Psoas muscle (tissue), 8 donors: ENCODE data around the gene CP. TPM values are rescaled to one million over a fixed set of nuclear protein-coding genes. Genes with fewer than 3 reads are reported as not detected.
A peak's percentile ranks its signal among the peaks of the same experiment; 100 is the strongest.

Source experiments
- ATAC-seq, 4 donors: fragments of 200-7000 bp; cut with Tn5 transposase; one replicate each; pipeline ENCODE4 v1.9.1; 2020; ENCODE audit warnings: moderate library complexity in 3 of 4, mild to moderate bottlenecking in 2 of 4
- DNase-seq, 2 donors: peaks; one replicate each; pipeline ENCODE4 v3.0.0-alpha.2; 2020
- H3K27ac ChIP-seq: fragments of 200-600 bp; one replicate; pipeline ENCODE4 v1.8.0; 2022
- H3K27me3 ChIP-seq, 3 donors: fragments of 200-600 bp in 1 of 3; one replicate each; pipeline versions ENCODE4 v1.6.1 to v1.8.0; 2013 to 2022; ENCODE audit warnings: low read length in 2 of 3, mild to moderate bottlenecking in 2 of 3, moderate library complexity in 1 of 3; ENCODE audit not compliant: insufficient read depth in 3 of 3
- H3K36me3 ChIP-seq, 2 donors: fragments of 200-600 bp in 1 of 2; one replicate each; pipeline versions ENCODE4 v1.6.1 to v1.8.0; 2013 to 2022; ENCODE audit warnings: low read depth in 1 of 2, mild to moderate bottlenecking in 1 of 2, moderate library complexity in 1 of 2; ENCODE audit not compliant: insufficient read depth in 1 of 2
- H3K4me1 ChIP-seq: fragments of 200-600 bp; one replicate; pipeline ENCODE4 v1.8.0; 2022
- H3K4me3 ChIP-seq: fragments of 200-600 bp; one replicate; pipeline ENCODE4 v1.8.0; 2022; ENCODE audit warnings: mild to moderate bottlenecking
- H3K9me3 ChIP-seq: fragments of 200-600 bp; one replicate; pipeline ENCODE4 v1.8.0; 2022
- WGBS, 3 donors: extraction: QIAGEN DNeasy Blood & Tissue Kit; methylation state at CpG; one replicate each; pipeline versions ENCODE4 v1.1.6 to v1.1.7; 2013; 5-methylcytosine and 5-hydroxymethylcytosine counted together
- intact Hi-C, 2 donors: fragments of 100-400 bp; cut with DNase I; formaldehyde crosslinking; loops; one replicate each; pipeline versions ENCODE4 v1.11.0 to v1.14.2; 2022
- polyA plus RNA-seq, 3 donors: library from polyadenylated mRNA; stranded (reverse); fragments of 200-250 nt; gene quantifications; one replicate each; pipeline ENCODE4 v1.2.3, GENCODE V29; 2013
- total RNA-seq, 4 donors: library from RNA; stranded (reverse); fragmentation: NEBNext Ultra II Directional in 2 of 4; extraction: Animal tissue kit (Norgen Biotek cat#: 25700) in 2 of 4; gene quantifications; one replicate each; pipeline versions ENCODE4 v1.2.1 to v1.2.4, GENCODE V29; 2021 to 2023
- TF ChIP-seq, protein P1 (sequence below): fragments of 200-600 bp; IDR thresholded peaks from one replicate; pipeline ENCODE4 v1.8.0; 2022; ENCODE audit warnings: antibody characterized with exemption
- donor health status: healthy with polysubstance abuse.
- donor health status: DM: no; HTN: no; CAD: no; lungs with moderate emphysema.
- donor health status: Bipolar disorder and iron deficiency.
- donor health status: healthy.
- donor health status: DM: yes; HTN: yes; CAD: no.
- donor health status: DM: no; HTN: no; CAD: no.
- donor health status: DM: no; HTN: no; CAD: no.
- donor health status: DM: yes; HTN: yes; CAD: no.

Gene CP
- total and polyA plus RNA-seq, 7 donors, result 0.23 to 3.5 (median 2.2) TPM

DNA sequence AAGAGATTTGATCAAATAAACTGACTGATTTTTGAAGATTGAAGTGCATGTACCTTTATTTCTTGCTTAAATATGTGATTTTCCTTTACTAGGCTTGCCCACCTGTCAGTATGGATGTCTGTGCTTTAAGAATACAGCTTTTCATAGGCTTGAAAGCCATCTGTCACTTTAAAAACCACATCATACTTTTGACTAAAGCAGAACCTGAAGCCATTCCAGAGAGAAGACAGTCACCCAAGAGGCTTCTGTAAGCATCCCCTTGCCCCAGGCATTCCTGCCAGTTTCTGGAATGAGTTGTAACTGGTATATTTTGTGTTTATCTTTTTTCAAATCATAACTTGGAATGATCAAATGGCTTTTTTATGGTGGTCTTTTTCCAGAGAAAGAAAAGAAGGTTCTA lies 68.2 kb downstream of the CP start:
- TF ChIP-seq, protein P1, sequence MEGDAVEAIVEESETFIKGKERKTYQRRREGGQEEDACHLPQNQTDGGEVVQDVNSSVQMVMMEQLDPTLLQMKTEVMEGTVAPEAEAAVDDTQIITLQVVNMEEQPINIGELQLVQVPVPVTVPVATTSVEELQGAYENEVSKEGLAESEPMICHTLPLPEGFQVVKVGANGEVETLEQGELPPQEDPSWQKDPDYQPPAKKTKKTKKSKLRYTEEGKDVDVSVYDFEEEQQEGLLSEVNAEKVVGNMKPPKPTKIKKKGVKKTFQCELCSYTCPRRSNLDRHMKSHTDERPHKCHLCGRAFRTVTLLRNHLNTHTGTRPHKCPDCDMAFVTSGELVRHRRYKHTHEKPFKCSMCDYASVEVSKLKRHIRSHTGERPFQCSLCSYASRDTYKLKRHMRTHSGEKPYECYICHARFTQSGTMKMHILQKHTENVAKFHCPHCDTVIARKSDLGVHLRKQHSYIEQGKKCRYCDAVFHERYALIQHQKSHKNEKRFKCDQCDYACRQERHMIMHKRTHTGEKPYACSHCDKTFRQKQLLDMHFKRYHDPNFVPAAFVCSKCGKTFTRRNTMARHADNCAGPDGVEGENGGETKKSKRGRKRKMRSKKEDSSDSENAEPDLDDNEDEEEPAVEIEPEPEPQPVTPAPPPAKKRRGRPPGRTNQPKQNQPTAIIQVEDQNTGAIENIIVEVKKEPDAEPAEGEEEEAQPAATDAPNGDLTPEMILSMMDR, result no peak
- ATAC-seq (no peak), DNase-seq (no peak)
- intact Hi-C loops, result no loop called here
- Histone ChIP-seq H3K27ac (no peak overlapping the region), H3K36me3 (peaks cover 0 to 60% of the 10 kb centered on the region in 2 donors), H3K4me3 (no peak overlapping the region), H3K9me3 (no peaks in the 10 kb centered on the region), H3K4me1 (no peaks in the 10 kb centered on the region), H3K27me3 (no peaks in the 10 kb centered on the region)

DNA sequence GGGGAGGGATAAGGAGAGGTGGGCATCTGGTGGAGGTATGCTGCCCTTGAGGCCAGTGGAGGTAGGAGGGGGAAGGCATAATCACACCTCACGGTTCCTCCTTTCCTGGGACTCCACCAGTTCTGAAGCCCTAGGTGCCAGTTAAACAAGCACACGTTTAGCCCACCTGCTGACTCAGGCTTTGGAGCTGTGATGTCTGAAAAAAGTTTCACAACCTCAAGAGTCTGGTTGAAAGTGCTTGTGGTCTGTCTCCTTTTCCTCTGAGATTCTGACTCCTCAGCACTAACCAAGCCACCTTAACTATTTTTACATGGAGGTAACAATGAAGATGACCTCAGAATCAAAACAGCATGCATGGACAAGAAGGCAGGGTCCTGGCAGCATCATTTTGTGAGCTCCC lies 69.2 kb downstream of the CP start:
- no peaks in the 10 kb centered on the region for H3K4me1 ChIP-seq
- peaks cover 0 to 57% of the 10 kb centered on the region in 2 donors for H3K36me3 ChIP-seq
- WGBS, 3 donors, result 52 to 79% (median 70%) methylated on average over 2 of the region's 2 CpGs
- peak in 3 of 4 donors; percentile 27 to 73 (median 69) for ATAC-seq
- peak overlapping the region; percentile 59 for H3K27ac ChIP-seq
- TF ChIP-seq, protein P1, result no peak
- no peaks in the 10 kb centered on the region for H3K27me3 ChIP-seq
- intact Hi-C loops, result no loop called here
- no peaks in the 10 kb centered on the region for H3K9me3 ChIP-seq
- H3K4me3 ChIP-seq, result no peak overlapping the region
- no peak for DNase-seq

DNA sequence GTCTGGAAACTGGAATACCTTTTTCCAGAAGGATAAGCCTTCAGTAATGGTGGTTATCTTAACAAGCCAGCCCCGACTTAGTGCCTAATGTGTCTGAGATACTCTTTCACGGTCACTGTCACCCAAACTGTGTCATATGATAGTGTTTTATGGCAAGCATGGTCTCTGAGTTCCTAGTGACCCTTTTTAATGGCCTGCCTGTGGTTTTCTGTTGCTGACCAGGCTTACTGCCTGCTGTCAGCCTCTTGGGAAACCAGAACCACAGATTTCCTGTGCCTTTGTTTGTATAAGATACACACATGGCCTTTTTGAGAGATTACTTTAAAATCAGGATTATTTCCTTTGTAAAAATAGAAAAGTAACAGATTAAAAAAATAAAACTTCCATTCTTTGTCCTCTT lies 69.8 kb downstream of the CP start:
- ATAC-seq (peak; percentile 53 to 93 (median 81)), DNase-seq (no peak)
- TF ChIP-seq, protein P1, result no peak
- H3K36me3 ChIP-seq, result peaks cover 0 to 52% of the 10 kb centered on the region in 2 donors
- H3K27me3 ChIP-seq, result no peaks in the 10 kb centered on the region
- peak overlapping the region; percentile 59 for H3K27ac ChIP-seq
- H3K9me3 ChIP-seq, result no peaks in the 10 kb centered on the region
- no peak overlapping the region for H3K4me3 ChIP-seq
- WGBS, 3 donors, result 17 to 39% (median 31%) methylated on average over 2 of the region's 2 CpGs
- intact Hi-C loops, result no loop called here
- H3K4me1 ChIP-seq, result no peaks in the 10 kb centered on the region

DNA sequence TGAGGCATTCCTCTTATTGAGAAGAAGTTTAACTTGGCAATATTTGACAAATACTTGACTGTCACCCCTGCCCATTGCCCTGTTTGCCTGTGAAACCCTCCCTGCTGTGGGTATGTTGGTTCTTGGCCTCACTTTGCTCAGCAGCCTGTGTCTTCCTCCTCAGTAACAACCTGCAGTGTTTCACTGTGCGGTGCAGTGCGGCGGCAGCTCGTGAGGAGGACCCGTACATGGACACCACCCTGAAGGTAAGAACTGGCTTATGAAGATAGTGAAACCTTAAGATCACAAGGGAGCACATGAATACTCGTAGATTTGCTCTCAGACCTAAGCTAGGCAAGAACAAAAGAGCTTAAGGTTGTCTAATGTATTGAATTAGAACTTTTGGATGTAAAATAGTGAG lies 71.2 kb downstream of the CP start:
- H3K27me3 ChIP-seq, result no peaks in the 10 kb centered on the region
- 96 to 97% (median 97%) methylated on average over 6 of the region's 6 CpGs for WGBS, 3 donors
- H3K4me3 ChIP-seq, result no peak overlapping the region
- no peaks in the 10 kb centered on the region for H3K9me3 ChIP-seq
- ATAC-seq, result no peak
- H3K36me3 ChIP-seq, result peaks cover 0 to 41% of the 10 kb centered on the region in 2 donors
- intact Hi-C loops, result no loop called here
- H3K27ac ChIP-seq, result no peak overlapping the region
- TF ChIP-seq, protein P1, result no peak
- DNase-seq, result no peak
- H3K4me1 ChIP-seq, result no peaks in the 10 kb centered on the region

DNA sequence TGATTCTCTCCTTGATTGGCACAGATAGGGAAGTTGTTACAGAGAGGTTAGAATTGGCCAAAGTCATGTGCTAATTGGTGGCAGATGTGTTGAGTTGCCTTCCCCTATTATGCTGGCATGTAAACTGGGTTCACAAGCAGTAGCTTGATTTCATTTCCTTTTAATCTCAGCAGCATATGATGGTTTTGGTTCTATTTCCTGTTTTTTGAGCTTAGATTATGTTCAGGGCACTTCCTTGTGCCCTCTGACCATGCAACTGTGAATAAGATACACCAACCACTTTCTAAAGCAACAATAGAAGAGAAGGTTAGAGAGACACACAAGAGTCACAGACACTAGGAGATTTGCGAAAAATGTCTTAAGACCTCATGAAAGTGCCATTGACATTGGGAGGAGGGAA lies 75.7 kb downstream of the CP start:
- Histone ChIP-seq H3K4me1 (no peaks in the 10 kb centered on the region), H3K4me3 (no peak overlapping the region), H3K27ac (no peak overlapping the region), H3K36me3 (peaks cover 0 to 39% of the 10 kb centered on the region in 2 donors), H3K9me3 (no peaks in the 10 kb centered on the region), H3K27me3 (no peaks in the 10 kb centered on the region)
- intact Hi-C loops, result no loop called here
- TF ChIP-seq, protein P1, result no peak
- no peak for DNase-seq
- 90 to 96% (median 90%) methylated on average over 1 of the region's 1 CpG for WGBS, 3 donors
- peak in 1 of 4 donors; percentile 26 for ATAC-seq
